Fibroblast of skin of left quadriceps (primary cell): ENCODE data around the gene DAND5.
A peak's percentile ranks its signal among the peaks of the same experiment; 100 is the strongest.

Source experiments
- DNase-seq, 2 experiments: peaks; one replicate each; pipeline ENCODE4 v3.0.0-alpha.2; 2013; ENCODE audit warnings: low read depth in 2 of 2

Gene DAND5

GRCh38 chr19:12969292-12969988 is at the start of gene DAND5:
TSS of gene DAND5 (plus strand) at chr19:12969576. CDS start at chr19:12969661, 85 bp downstream.
- DNase-seq: no peak

- DNase-seq: no peak
Observed at GRCh38 chr19:12921047-12921446, 48.3 kb upstream of the DAND5 start.

GRCh38 chr19:12922959-12923358 is 46.4 kb upstream of the DAND5 start:
- no peak for DNase-seq

GRCh38 chr19:12924621-12925310 is 44.6 kb upstream of the DAND5 start:
- DNase-seq: no peak

- DNase-seq: no peak
Observed at GRCh38 chr19:12930002-12930645, 39.3 kb upstream of the DAND5 start.

GRCh38 chr19:12932392-12933286 is 36.7 kb upstream of the DAND5 start:
- no peak for DNase-seq

GRCh38 chr19:12933287-12934072 is 35.9 kb upstream of the DAND5 start, which contains the start of gene FARSA:
TSS of gene FARSA (minus strand) at chr19:12933711. CDS start at chr19:12933696, 15 bp downstream.
- DNase-seq: peak; percentile 71 to 75

GRCh38 chr19:12935071-12935470 is 34.3 kb upstream of the DAND5 start:
- DNase-seq: no peak

GRCh38 chr19:12936582-12936981 is 32.8 kb upstream of the DAND5 start:
- no peak for DNase-seq

GRCh38 chr19:12937093-12937926 is 32.1 kb upstream of the DAND5 start:
- DNase-seq: no peak

- DNase-seq: peak; percentile 100
Observed at GRCh38 chr19:12937927-12938778, 31.2 kb upstream of the DAND5 start, which contains the start of gene CALR. TSS of gene CALR (plus strand) at chr19:12938609. CDS start at chr19:12938680, 71 bp downstream.

GRCh38 chr19:12938779-12939601 is 30.4 kb upstream of the DAND5 start:
- no peak for DNase-seq

GRCh38 chr19:12939975-12940423 is 29.4 kb upstream of the DAND5 start:
- DNase-seq: no peak

GRCh38 chr19:12940897-12941296 is 28.5 kb upstream of the DAND5 start:
- DNase-seq: no peak

GRCh38 chr19:12943437-12944044 is 25.8 kb upstream of the DAND5 start:
- DNase-seq: no peak

- no peak for DNase-seq
Observed at GRCh38 chr19:12944104-12944674, 25.2 kb upstream of the DAND5 start.

- DNase-seq: peak; percentile 96 to 97
Observed at GRCh38 chr19:12945479-12946091, 23.8 kb upstream of the DAND5 start, which contains the start of gene RAD23A. TSS of gene RAD23A (plus strand) at chr19:12945862. CDS start at chr19:12945949, 87 bp downstream.
